Type B pancreatic cell (in vitro differentiated cells): ENCODE measurements around the gene NKAIN2. TPM values are rescaled to one million over a fixed set of nuclear protein-coding genes. Genes with fewer than 3 reads are reported as not detected.

Experiments
- DNase-seq: peaks from one replicate; pipeline ENCODE4 v3.0.0; 2021; ENCODE audit warnings: mixed read lengths; ENCODE audit not compliant: unreplicated experiment; ENCODE audit errors: extremely low spot score
- H3K27ac Mint-ChIP-seq: 2 replicates; pipeline ENCODE4 v1.8.0; 2021; ENCODE audit warnings: mild to moderate bottlenecking, mixed read lengths
- H3K27me3 Mint-ChIP-seq: 2 replicates; pipeline ENCODE4 v1.8.0; 2021; ENCODE audit warnings: mixed read lengths
- H3K36me3 Mint-ChIP-seq: 2 replicates; pipeline ENCODE4 v1.8.0; 2021; ENCODE audit warnings: mixed read lengths
- H3K4me1 Mint-ChIP-seq: one replicate; pipeline ENCODE4 v1.8.0; 2021; ENCODE audit warnings: mixed read lengths; ENCODE audit not compliant: unreplicated experiment
- H3K4me3 Mint-ChIP-seq: 2 replicates; pipeline ENCODE4 v1.8.0; 2021; ENCODE audit warnings: mild to moderate bottlenecking, mixed read lengths
- H3K9me3 Mint-ChIP-seq: 2 replicates; pipeline ENCODE4 v1.8.0; 2021; ENCODE audit warnings: mixed read lengths
- total RNA-seq: library from RNA; stranded (reverse); gene quantifications from 2 replicates; pipeline ENCODE4 v1.2.1, GENCODE V29; 2021; ENCODE audit warnings: low replicate concordance
- TF ChIP-seq, protein P1 (sequence below): fragments of 200-600 bp; sonication (generic); conservative IDR thresholded peaks from 2 replicates; pipeline ENCODE4 v1.5.0; 2021; ENCODE audit warnings: antibody characterized with exemption, mild to moderate bottlenecking

The NKAIN2 gene
- total RNA-seq, 1 donor from 2014 or later = 1.7 TPM

DNA sequence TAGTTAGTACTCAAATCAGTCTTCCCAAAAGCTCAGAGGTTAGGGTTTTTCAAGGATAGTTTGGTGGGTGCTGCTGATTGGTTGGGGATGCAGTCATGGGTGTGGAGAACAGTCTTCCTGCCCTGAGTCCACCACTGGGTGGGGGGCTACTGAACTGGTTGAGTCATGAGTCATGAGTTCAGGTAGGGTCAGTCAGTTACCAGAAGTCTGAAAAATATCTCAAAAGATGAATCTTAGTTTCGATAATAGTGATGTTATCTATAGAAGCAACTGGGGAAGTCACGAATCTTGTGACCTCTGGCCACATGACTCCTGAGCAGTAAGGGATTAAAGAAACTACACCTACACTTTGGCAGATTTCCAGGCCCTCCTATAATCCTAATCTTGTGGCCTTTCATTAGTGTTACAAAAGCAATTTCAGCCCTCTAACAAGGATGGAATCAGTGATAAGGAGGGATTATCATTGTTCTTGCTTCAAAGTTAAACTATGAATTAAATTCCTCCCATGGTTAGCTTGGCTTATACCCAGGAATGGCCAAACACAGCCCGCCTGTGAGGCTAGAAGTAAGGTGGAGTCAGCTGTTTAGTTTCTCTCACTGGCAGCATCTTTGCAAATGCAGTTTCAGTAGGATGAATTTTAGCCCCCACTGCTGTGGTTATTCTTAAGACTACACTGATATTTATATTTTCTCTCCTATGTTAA lies 33.3 kb upstream of the NKAIN2 start:
- TF ChIP-seq, protein P1, sequence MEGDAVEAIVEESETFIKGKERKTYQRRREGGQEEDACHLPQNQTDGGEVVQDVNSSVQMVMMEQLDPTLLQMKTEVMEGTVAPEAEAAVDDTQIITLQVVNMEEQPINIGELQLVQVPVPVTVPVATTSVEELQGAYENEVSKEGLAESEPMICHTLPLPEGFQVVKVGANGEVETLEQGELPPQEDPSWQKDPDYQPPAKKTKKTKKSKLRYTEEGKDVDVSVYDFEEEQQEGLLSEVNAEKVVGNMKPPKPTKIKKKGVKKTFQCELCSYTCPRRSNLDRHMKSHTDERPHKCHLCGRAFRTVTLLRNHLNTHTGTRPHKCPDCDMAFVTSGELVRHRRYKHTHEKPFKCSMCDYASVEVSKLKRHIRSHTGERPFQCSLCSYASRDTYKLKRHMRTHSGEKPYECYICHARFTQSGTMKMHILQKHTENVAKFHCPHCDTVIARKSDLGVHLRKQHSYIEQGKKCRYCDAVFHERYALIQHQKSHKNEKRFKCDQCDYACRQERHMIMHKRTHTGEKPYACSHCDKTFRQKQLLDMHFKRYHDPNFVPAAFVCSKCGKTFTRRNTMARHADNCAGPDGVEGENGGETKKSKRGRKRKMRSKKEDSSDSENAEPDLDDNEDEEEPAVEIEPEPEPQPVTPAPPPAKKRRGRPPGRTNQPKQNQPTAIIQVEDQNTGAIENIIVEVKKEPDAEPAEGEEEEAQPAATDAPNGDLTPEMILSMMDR = no peak
- no peak overlapping the region for H3K27ac Mint-ChIP-seq
- DNase-seq = no peak
- H3K4me1 Mint-ChIP-seq = no peaks in the 10 kb centered on the region
- H3K4me3 Mint-ChIP-seq = no peak overlapping the region
- no peaks in the 10 kb centered on the region for H3K9me3 Mint-ChIP-seq
- H3K27me3 Mint-ChIP-seq = no peaks in the 10 kb centered on the region
- no peaks in the 10 kb centered on the region for H3K36me3 Mint-ChIP-seq

DNA sequence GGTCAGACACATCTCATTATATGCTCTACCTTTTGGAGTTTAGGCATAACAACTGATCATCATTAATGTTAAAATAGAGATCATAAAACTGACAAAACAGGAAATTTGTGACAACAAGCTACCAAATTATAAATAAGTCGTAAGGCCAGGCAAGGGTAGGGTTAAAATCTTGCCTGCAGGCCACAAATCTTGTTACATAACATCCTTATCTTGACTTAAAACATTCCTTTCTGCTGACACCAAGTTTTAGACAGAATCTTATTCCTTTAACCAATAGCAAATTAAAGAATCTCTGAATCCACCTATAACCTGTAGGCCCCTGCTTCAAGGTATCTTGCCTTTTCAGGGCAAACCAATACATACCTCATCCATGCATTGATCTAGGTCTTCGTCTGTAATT lies 32.5 kb upstream of the NKAIN2 start:
- Mint-ChIP-seq H3K9me3 (no peaks in the 10 kb centered on the region), H3K36me3 (no peaks in the 10 kb centered on the region), H3K27ac (no peak overlapping the region), H3K4me1 (no peaks in the 10 kb centered on the region), H3K4me3 (no peak overlapping the region), H3K27me3 (no peaks in the 10 kb centered on the region)
- no peak for DNase-seq
- TF ChIP-seq, protein P1 = no peak

DNA sequence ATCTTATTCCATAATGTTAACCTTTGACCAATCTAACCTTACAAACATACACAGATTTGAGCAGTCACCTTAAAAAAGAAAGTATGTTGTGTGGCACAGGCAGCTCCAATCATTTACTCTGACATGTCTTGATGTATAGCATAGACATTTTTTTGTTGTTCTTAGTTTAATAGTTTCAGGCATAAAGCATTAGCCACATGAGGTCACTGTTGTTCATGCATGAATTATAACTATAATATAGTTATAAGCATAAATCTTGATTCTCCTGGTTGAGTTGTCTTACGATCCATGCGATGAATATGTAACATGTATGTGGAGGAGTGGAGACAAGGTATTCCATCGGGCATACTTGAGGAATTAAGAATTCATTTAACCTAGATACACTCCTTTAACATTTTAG lies 26.1 kb upstream of the NKAIN2 start:
- Mint-ChIP-seq H3K27ac (no peak overlapping the region), H3K36me3 (no peaks in the 10 kb centered on the region), H3K4me3 (no peak overlapping the region), H3K9me3 (no peaks in the 10 kb centered on the region), H3K4me1 (no peaks in the 10 kb centered on the region), H3K27me3 (peaks cover 14% of the 10 kb centered on the region)
- TF ChIP-seq, protein P1 = peak; percentile 23
- no peak for DNase-seq

DNA sequence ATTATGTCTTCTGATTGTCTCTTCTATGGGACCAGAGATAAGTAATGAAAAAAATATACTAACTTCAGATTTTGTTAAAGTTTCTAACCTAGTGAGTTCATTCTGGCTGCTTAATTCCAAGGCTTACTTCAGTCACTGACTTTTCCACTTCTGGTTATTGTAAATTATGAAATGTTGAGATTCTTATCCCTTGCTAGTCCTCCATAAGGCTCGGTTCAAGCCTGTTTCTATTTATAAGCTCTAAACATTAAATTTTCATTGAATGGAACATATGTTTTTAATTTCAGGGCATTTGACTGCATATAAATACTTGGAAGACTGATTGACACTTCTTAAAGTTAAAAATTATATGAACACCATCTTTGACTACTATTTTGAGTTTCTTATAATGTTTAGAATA lies 23.6 kb upstream of the NKAIN2 start:
- Mint-ChIP-seq H3K9me3 (no peaks in the 10 kb centered on the region), H3K27ac (no peak overlapping the region), H3K36me3 (no peaks in the 10 kb centered on the region)

DNA sequence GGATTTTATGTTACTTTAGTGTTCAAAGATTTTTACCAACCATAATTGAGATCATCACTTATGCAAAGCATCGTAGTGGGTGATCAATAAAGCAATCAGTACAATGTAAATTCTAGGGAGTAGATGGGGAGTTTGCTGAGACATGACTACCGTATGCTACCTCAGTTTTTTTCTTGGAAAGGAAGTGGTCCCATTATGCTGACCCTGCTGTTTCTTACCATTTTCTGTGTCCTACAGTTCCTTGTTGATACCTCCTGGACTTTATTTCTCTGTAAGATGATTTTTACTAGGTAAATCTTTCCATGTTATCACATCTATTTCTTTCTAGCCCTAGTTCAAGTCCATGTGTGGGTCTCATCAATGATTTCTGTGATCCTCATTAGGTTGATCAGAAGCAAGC lies 19.3 kb upstream of the NKAIN2 start:
- Mint-ChIP-seq H3K36me3 (no peaks in the 10 kb centered on the region), H3K27ac (no peak overlapping the region), H3K27me3 (peaks cover 12% of the 10 kb centered on the region), H3K4me1 (no peaks in the 10 kb centered on the region), H3K9me3 (no peaks in the 10 kb centered on the region), H3K4me3 (no peak overlapping the region)
- no peak for DNase-seq
- TF ChIP-seq, protein P1 = no peak

More for the DNA sequence above, 23.6 kb upstream of the NKAIN2 start:
- H3K4me3 Mint-ChIP-seq = no peak overlapping the region
- DNase-seq = no peak
- TF ChIP-seq, protein P1 = no peak
- H3K4me1 Mint-ChIP-seq = no peaks in the 10 kb centered on the region
- H3K27me3 Mint-ChIP-seq = peaks cover 14% of the 10 kb centered on the region

DNA sequence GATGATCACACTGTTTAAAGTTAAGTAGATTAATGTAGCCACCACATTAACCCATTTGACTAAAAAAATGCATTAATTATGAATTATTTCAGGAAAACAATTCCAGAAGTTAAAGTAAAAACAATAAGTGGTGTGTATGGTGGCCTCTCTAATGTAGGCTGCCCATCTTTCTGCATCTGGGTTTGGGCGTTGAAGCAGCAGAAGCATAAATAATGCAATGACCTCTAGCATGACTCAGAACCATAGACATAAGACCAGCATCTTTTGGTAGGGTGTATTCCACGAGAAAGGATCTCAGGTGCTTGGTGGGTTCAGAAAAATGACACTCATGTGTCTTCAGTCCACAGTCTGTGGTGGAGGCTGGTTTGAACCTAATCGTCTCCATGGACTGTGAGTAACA lies 18.6 kb upstream of the NKAIN2 start:
- Mint-ChIP-seq H3K9me3 (no peaks in the 10 kb centered on the region), H3K4me1 (no peaks in the 10 kb centered on the region), H3K4me3 (no peak overlapping the region), H3K36me3 (no peaks in the 10 kb centered on the region), H3K27ac (no peak overlapping the region), H3K27me3 (peaks cover 12% of the 10 kb centered on the region)
- TF ChIP-seq, protein P1 = no peak
- DNase-seq = no peak
